ENCODE measurements around the gene DNAJC10.

DNA sequence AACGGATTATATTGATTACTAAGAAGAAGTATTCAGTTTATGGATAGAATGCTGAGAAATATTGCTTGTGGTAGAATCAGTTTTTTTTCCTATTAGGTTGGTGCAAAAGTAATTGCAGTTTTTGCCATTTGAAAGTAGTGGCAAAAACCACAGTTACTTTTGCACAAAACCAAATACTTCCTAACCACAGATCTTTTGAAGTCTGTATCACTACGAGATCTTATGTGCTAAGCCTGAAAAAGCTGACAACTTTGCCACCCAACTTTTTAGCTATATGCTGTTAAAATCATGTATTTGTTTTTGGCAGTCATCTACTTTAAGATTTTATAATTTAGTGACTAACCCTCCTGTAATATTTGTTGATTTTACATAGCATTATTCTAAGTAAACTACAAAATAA is 24.6 kb downstream of the DNAJC10 start:
- TF ChIP-seq, protein P1, sequence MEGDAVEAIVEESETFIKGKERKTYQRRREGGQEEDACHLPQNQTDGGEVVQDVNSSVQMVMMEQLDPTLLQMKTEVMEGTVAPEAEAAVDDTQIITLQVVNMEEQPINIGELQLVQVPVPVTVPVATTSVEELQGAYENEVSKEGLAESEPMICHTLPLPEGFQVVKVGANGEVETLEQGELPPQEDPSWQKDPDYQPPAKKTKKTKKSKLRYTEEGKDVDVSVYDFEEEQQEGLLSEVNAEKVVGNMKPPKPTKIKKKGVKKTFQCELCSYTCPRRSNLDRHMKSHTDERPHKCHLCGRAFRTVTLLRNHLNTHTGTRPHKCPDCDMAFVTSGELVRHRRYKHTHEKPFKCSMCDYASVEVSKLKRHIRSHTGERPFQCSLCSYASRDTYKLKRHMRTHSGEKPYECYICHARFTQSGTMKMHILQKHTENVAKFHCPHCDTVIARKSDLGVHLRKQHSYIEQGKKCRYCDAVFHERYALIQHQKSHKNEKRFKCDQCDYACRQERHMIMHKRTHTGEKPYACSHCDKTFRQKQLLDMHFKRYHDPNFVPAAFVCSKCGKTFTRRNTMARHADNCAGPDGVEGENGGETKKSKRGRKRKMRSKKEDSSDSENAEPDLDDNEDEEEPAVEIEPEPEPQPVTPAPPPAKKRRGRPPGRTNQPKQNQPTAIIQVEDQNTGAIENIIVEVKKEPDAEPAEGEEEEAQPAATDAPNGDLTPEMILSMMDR (IDR thresholded peaks at IDR 0.05; ENCODE audit: low read depth, low read length): no peak
- TF ChIP-seq POLR2A (IDR thresholded peaks at IDR 0.05; ENCODE audit: extremely low read depth, insufficient read length) (no peak), MYC (IDR thresholded peaks at IDR 0.05; ENCODE audit: low read depth, low read length) (no peak)
